Astrocyte of the cerebellum (primary cell): ENCODE measurements around the gene MAP2K6.

ENCODE experiments used
- DNase-seq: peaks from one replicate; pipeline ENCODE4 v3.0.0-alpha.2; 2011; ENCODE audit warnings: low read depth
- H3K4me3 ChIP-seq: 2 replicates; pipeline ENCODE4 v1.5.1; 2011; ENCODE audit warnings: mild to moderate bottlenecking, low read depth, low read length, moderate library complexity
- in situ Hi-C: cut with HindIII; loops from 2 replicates; pipeline ENCODE4 v1.10.0; 2017; ENCODE audit warnings: low sequenced_read_pairs
- TF ChIP-seq, protein P1 (sequence below): IDR thresholded peaks from 2 replicates; pipeline ENCODE4 v1.5.1; 2012; ENCODE audit warnings: low read length, low read depth, moderate library complexity, mild to moderate bottlenecking; ENCODE audit errors: missing control alignments

Gene MAP2K6

DNA sequence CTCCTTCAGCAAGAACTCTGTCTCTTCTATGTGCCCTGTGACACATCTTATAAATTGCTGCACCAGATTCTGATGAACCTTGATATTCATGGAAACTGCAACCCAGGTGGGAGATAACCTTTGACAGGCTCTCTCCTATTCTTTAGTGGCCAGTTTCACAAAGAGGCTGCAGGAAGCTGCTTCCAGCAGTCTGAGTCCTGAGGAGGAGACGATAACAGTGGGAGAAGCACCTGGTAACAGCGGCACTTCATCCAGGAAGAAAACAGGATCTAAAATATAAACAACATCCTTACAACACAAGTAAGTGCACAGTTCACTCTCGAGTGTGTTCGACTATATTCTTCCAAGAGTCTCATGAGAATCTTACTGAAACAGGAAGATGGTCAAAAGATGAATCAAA is 180.1 kb downstream of the MAP2K6 start:
- no peak for DNase-seq
- H3K4me3 ChIP-seq = no peak overlapping the region
- in situ Hi-C loops = loop anchor here (25.0 kb wide), 1 partner anchor 543 kb away; no protein-coding TSS in a partner anchor
- TF ChIP-seq, protein P1, sequence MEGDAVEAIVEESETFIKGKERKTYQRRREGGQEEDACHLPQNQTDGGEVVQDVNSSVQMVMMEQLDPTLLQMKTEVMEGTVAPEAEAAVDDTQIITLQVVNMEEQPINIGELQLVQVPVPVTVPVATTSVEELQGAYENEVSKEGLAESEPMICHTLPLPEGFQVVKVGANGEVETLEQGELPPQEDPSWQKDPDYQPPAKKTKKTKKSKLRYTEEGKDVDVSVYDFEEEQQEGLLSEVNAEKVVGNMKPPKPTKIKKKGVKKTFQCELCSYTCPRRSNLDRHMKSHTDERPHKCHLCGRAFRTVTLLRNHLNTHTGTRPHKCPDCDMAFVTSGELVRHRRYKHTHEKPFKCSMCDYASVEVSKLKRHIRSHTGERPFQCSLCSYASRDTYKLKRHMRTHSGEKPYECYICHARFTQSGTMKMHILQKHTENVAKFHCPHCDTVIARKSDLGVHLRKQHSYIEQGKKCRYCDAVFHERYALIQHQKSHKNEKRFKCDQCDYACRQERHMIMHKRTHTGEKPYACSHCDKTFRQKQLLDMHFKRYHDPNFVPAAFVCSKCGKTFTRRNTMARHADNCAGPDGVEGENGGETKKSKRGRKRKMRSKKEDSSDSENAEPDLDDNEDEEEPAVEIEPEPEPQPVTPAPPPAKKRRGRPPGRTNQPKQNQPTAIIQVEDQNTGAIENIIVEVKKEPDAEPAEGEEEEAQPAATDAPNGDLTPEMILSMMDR = no peak

DNA sequence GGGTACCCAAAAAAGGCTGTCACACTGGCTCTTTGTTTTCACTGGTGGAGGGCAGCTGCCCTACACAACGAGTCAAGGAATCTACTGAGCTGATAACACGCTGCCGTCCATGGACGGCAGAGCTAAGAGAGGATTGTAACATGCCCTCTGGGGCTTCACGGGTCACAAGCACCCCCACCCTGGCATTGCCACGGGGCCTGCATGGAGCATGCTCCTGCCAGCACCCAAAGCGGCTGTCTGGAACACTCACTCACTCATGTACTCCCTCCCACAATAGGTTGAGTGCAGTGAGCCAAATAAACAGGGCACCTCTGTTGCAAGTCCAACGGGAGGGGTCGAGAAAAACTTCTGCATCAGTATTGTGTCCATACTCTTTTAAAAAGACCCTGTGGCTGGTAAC is 181.6 kb downstream of the MAP2K6 start:
- in situ Hi-C loops = loop anchor here (25.0 kb wide), 1 partner anchor 541 kb away; no protein-coding TSS in a partner anchor
- TF ChIP-seq, protein P1 = no peak
- DNase-seq = no peak
- H3K4me3 ChIP-seq = no peak overlapping the region

GRCh38 chr17:69597898-69598692 is 183.6 kb downstream of the MAP2K6 start:
- TF ChIP-seq, protein P1 = no peak
- no peak overlapping the region for H3K4me3 ChIP-seq
- no peak for DNase-seq
- in situ Hi-C loops = loop anchor here (25.0 kb wide), 1 partner anchor 539 kb away; no protein-coding TSS in a partner anchor

GRCh38 chr17:69602972-69603371 is 188.5 kb downstream of the MAP2K6 start:
- TF ChIP-seq, protein P1 = no peak
- peak; percentile 28 for DNase-seq
- in situ Hi-C loops = no loop called here
- no peak overlapping the region for H3K4me3 ChIP-seq
